Mononuclear cell (primary cell): ENCODE measurements around the gene ERI3. TPM values are rescaled to one million over a fixed set of nuclear protein-coding genes. Genes with fewer than 3 reads are reported as not detected.

ENCODE experiments used
- total RNA-seq: library from RNA; depleted of rRNA; stranded (reverse); fragments of >200 nt; gene quantifications from one replicate; pipeline ENCODE4 v1.2.3, GENCODE V29; 2012

ERI3 gene
- total RNA-seq, 1 donor: 11.3 TPM

Other genes with a start within 250 kb of the ERI3 start
- gene KLF17, start 236.4 kb downstream of the ERI3 start, total RNA-seq: not detected
- not detected for gene KLF18, start 213.6 kb downstream of the ERI3 start, total RNA-seq
- 16.9 TPM for gene DMAP1, start 141.8 kb downstream of the ERI3 start, total RNA-seq
- 61.4 TPM for gene RNF220, start 50.0 kb upstream of the ERI3 start, total RNA-seq